ENCODE results near the gene PGAP2. TPM values are rescaled to one million over a fixed set of nuclear protein-coding genes. Genes with fewer than 3 reads are reported as not detected.
"Not testable (repeated sequence)": the region's sequence is repeated elsewhere in the genome, so short reads cannot be mapped to it uniquely, and the experiment has no call there.

Gene PGAP2
- total RNA-seq, 4 donors from 2014 or later, result 5.1 to 7.4 (median 7.0) TPM

DNA sequence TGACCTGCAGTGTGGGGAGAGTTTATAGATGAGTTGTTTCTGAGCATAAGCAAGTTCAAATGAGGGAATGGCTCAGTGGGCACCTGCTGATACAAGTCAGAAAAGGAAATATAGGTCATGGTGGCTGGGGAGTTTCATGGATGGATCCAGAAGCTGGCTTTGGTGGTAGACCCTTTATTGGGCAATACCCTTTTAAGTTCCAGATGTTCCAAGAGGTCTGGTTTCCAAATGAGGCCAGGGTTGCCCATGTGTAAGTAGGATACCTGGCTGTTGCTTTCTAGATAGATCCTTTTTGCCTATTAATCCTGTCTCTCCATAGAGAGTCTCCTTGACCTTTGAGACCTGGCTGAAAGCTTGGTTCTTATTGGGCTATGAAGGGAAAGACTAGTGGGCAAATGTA is 49.3 kb downstream of the PGAP2 start:
- H3K4me1 ChIP-seq, result peaks cover 49 to 71% (median 70%) of the 10 kb centered on the region in 4 donors
- H3K27ac ChIP-seq (replicated peaks in 1 of 4), result peak overlapping the region in 2 of 4 donors; percentile 17 to 98
- TF ChIP-seq POLR2A (IDR thresholded peaks at IDR 0.05; ENCODE audit: low read depth) (no peak), POLR2AphosphoS5 (IDR thresholded peaks at IDR 0.05) (no peak), EP300 (IDR thresholded peaks at IDR 0.05) (no peak)
- TF ChIP-seq, protein P1, sequence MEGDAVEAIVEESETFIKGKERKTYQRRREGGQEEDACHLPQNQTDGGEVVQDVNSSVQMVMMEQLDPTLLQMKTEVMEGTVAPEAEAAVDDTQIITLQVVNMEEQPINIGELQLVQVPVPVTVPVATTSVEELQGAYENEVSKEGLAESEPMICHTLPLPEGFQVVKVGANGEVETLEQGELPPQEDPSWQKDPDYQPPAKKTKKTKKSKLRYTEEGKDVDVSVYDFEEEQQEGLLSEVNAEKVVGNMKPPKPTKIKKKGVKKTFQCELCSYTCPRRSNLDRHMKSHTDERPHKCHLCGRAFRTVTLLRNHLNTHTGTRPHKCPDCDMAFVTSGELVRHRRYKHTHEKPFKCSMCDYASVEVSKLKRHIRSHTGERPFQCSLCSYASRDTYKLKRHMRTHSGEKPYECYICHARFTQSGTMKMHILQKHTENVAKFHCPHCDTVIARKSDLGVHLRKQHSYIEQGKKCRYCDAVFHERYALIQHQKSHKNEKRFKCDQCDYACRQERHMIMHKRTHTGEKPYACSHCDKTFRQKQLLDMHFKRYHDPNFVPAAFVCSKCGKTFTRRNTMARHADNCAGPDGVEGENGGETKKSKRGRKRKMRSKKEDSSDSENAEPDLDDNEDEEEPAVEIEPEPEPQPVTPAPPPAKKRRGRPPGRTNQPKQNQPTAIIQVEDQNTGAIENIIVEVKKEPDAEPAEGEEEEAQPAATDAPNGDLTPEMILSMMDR (IDR thresholded peaks at IDR 0.05), result no peak
- intact Hi-C loops (cut with DNase I), result loop anchor here (10.0 kb wide), 2 partner anchors 87 to 127 kb away; no protein-coding TSS in a partner anchor
- H3K9me3 ChIP-seq, result no peaks in the 10 kb centered on the region
- H3K4me3 ChIP-seq, result peak overlapping the region; percentile 83 to 99 (median 98)
- no peaks in the 10 kb centered on the region for H3K36me3 ChIP-seq
- no peaks in the 10 kb centered on the region for H3K27me3 ChIP-seq
- DNase-seq (ENCODE audit: extremely low spot score), result no peak

DNA sequence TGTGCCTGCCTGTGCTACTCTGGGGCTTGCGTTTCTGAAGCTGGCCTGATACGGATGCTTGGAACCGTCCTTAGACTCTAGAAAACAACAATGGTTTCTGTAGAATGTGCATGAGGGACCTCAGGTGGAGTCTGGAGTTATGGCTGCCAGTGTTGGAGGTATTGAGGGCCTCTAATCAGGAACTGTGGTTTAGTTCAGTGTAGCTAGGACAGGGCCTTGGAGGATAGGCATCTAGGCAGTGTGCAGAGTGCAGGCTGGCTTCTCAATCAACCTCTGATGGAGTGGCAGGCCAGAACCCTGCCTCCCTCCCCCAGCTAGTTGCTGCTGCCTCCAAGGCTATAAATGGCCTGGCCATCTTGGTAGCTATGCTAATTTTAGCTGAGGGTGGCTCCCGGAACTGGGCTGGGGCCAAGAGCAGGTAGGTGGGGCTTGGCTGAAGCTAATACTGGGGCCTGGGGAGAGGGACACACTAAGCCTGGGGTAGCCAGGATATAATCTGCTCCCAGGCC is 51.1 kb downstream of the PGAP2 start:
- H3K9me3 ChIP-seq, result no peaks in the 10 kb centered on the region

DNA sequence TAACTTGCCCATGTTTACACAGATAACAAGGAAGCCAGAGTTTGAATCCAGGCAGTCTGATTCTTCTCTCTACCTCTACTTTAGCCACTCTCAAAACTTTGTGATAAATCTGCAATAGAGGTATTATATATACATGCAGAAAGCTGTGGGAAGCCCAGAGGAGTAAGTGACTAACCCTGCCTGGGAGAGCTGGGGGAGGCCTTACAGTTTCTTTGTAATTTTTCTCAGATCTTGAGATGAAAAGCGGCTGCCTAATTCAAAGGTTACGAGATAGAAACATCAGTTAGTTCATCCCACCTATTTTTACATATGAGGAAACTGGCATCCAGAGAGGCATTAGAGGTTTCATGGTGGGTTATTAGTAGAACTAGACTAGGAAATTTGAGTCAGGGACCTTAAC is 52.0 kb downstream of the PGAP2 start:
- intact Hi-C loops (cut with DNase I), result no loop called here
- no peak for DNase-seq (ENCODE audit: extremely low spot score)
- no peaks in the 10 kb centered on the region for H3K36me3 ChIP-seq
- no peaks in the 10 kb centered on the region for H3K9me3 ChIP-seq
- peaks cover 54 to 83% (median 76%) of the 10 kb centered on the region in 4 donors for H3K4me1 ChIP-seq
- H3K4me3 ChIP-seq, result no peak overlapping the region
- H3K27ac ChIP-seq (replicated peaks in 1 of 4), result no peak overlapping the region
- TF ChIP-seq, protein P1 (IDR thresholded peaks at IDR 0.05), result no peak
- TF ChIP-seq EP300 (IDR thresholded peaks at IDR 0.05), result no peak
- no peak for TF ChIP-seq POLR2A (IDR thresholded peaks at IDR 0.05; ENCODE audit: low read depth)
- no peaks in the 10 kb centered on the region for H3K27me3 ChIP-seq
- WGBS, result 91% methylated on average over 2 of the region's 2 CpGs

More for the DNA sequence above, 51.1 kb downstream of the PGAP2 start:
- Histone ChIP-seq H3K4me1 (peaks cover 48 to 78% (median 72%) of the 10 kb centered on the region in 4 donors), H3K27me3 (no peaks in the 10 kb centered on the region), H3K27ac (replicated peaks in 1 of 4) (peak overlapping the region in 3 of 4 donors; percentile 15 to 98 (median 15)), H3K4me3 (peak overlapping the region; percentile 16 to 99 (median 67)), H3K36me3 (no peaks in the 10 kb centered on the region)
- intact Hi-C loops (cut with DNase I), result loop anchor here (10.0 kb wide), 2 partner anchors 85 to 125 kb away; no protein-coding TSS in a partner anchor
- DNase-seq (ENCODE audit: extremely low spot score), result no peak
- TF ChIP-seq POLR2AphosphoS5 (IDR thresholded peaks at IDR 0.05), result peak in 1 of 2 donors; percentile 22
- TF ChIP-seq POLR2A (IDR thresholded peaks at IDR 0.05; ENCODE audit: low read depth), result no peak
- TF ChIP-seq EP300 (IDR thresholded peaks at IDR 0.05), result no peak
- TF ChIP-seq, protein P1 (IDR thresholded peaks at IDR 0.05), result no peak
- 34% methylated on average over 4 of the region's 4 CpGs for WGBS

DNA sequence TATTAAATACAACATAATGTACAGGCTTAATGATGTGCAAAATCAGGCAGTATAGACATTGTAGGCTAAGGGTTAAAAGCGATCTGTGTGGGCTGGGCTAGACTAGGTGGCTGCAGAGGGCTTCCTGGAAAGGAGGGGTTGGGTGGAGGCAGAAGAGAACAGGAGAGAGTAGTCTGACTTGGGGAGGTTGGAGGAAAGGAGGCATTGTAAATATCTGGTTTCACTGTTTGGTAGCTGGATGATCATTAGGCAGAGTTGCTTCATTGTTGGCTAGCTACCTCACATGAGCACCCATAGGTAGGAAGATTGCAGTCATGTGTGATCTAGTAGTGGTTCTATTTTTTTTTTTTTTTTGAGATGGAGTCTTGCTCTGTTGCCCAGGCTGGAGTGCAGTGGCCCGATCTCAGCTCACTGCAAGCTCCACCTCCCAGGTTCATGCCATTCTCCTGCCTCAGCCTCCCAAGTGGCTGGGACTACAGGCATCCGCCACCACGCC is 52.6 kb downstream of the PGAP2 start:
- DNase-seq (ENCODE audit: extremely low spot score); H3K4me3 ChIP-seq; H3K27me3 ChIP-seq; intact Hi-C loops (cut with DNase I); H3K27ac ChIP-seq (replicated peaks in 1 of 4); H3K36me3 ChIP-seq; H3K9me3 ChIP-seq: not testable (repeated sequence)
- peaks cover 60 to 89% (median 81%) of the 10 kb centered on the region in 4 donors for H3K4me1 ChIP-seq
- 74% methylated on average over 4 of the region's 4 CpGs for WGBS

DNA sequence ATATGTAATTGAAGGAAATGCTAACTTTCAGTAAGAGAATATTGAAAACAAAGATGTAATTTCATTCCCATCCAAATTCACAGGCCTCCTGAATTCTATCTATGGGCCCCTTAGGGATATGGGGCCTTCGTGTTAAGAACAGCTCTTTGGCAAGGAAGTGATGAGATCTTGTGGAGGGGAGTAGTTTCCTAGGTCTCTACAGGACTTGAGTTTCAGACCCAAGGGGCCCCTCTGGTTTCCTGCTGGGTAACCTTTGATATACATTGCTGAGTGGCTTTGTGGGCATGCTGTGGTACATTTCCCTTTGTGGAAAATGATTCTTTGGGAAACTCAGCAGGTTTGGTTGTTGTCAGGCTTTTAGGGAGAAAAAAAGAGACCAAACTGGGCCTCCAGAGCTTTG is 53.3 kb downstream of the PGAP2 start:
- WGBS, result 30% methylated on average over 1 of the region's 1 CpG
- H3K36me3 ChIP-seq, result no peaks in the 10 kb centered on the region

More for the DNA sequence above, 53.3 kb downstream of the PGAP2 start:
- no peak for TF ChIP-seq POLR2A (IDR thresholded peaks at IDR 0.05; ENCODE audit: low read depth)
- TF ChIP-seq, protein P1 (IDR thresholded peaks at IDR 0.05), result no peak
- TF ChIP-seq EP300 (IDR thresholded peaks at IDR 0.05), result no peak
- TF ChIP-seq POLR2AphosphoS5 (IDR thresholded peaks at IDR 0.05), result no peak
- no peak for DNase-seq (ENCODE audit: extremely low spot score)
- H3K4me1 ChIP-seq, result peaks cover 65 to 91% (median 83%) of the 10 kb centered on the region in 4 donors
- intact Hi-C loops (cut with DNase I), result no loop called here
- no peak overlapping the region for H3K4me3 ChIP-seq
- no peaks in the 10 kb centered on the region for H3K27me3 ChIP-seq
- H3K27ac ChIP-seq (replicated peaks in 1 of 4), result no peak overlapping the region
- H3K9me3 ChIP-seq, result no peaks in the 10 kb centered on the region

All from esophagus muscularis mucosa (tissue), 4 donors.